ENCODE measurements around the gene SPOCK1. TPM values are rescaled to one million over a fixed set of nuclear protein-coding genes. Genes with fewer than 3 reads are reported as not detected.

The SPOCK1 gene
- total and polyA plus RNA-seq, 2 donors (not counting 3 experiments of a cell fraction or from before 2014, with no cell fraction given), result 144 to 280 TPM

- peak; percentile 54 for FAIRE-seq
- CTCF ChIA-PET, result interaction anchor here (1.0 to 10.6 kb wide), 7 partner anchors 9 to 314 kb away, joined by 3 to 172 read pairs (median 43); partner anchors contain the start of gene SPOCK1
- Histone ChIP-seq H3K4me3 (replicated peaks in 1 of 3; ENCODE audit: insufficient read depth in 1 of 3, low read depth in 1 of 3, low read length in 3 of 3) (no peak overlapping the region), H3K9me3 (replicated peaks; ENCODE audit: control insufficient read depth, insufficient read depth, low read length) (no peaks in the 10 kb centered on the region), H2AFZ (ENCODE audit: low read depth, low read length) (no peak overlapping the region), H3K27me3 (ENCODE audit: control insufficient read depth in 2 of 2, insufficient read depth in 2 of 2, low read length in 2 of 2) (no peaks in the 10 kb centered on the region), H3K27ac (ENCODE audit: insufficient read depth, low read depth, low read length) (peak overlapping the region; percentile 13), H3K79me2 (ENCODE audit: control insufficient read depth, insufficient read depth, low read length) (peaks cover 49% of the 10 kb centered on the region), H3K9ac (replicated peaks; ENCODE audit: extremely low read depth, insufficient read depth, low read length) (no peak overlapping the region), H4K20me1 (replicated peaks; ENCODE audit: control insufficient read depth, extremely low read depth, insufficient read depth, low read length) (no peaks in the 10 kb centered on the region), H3K36me3 (ENCODE audit: control insufficient read depth in 2 of 2, extremely low read depth in 1 of 2, insufficient read depth in 2 of 2, low read length in 2 of 2) (no peaks in the 10 kb centered on the region), H3K9me1 (replicated peaks; ENCODE audit: control insufficient read depth, extremely low read depth, insufficient read depth, low read length) (no peaks in the 10 kb centered on the region), H3K4me1 (ENCODE audit: control insufficient read depth, extremely low read depth, insufficient read depth, low read length) (peaks cover 55% of the 10 kb centered on the region), H3K4me2 (ENCODE audit: insufficient read depth, low read length) (peak overlapping the region; percentile 49)
- no peak for DNase-seq (ENCODE audit: low read depth, low spot score)
- POLR2A ChIA-PET, result no interaction called here
- intact Hi-C loops (cut with micrococcal nuclease) (loop anchor here (1.0 kb wide), 1 partner anchor 15 kb away; no protein-coding TSS in a partner anchor), dilution Hi-C loops (cut with MboI; ENCODE audit: extremely low pct_ligation_motif_present, low sequenced_read_pairs) (no loop called here)
- BruUV-seq (replicated peaks), result no TSS peak
- no peak for TF ChIP-seq FOS (IDR thresholded peaks at IDR 0.05; ENCODE audit: borderline replicate concordance, insufficient read depth, low read length)
- TF ChIP-seq GATA2 (IDR thresholded peaks at IDR 0.05; ENCODE audit: insufficient read depth, insufficient read length, low read depth, low read length), result peak; percentile 19
- no peak for TF ChIP-seq CTCF (IDR thresholded peaks at IDR 0.05; ENCODE audit: extremely low read depth in 1 of 2, insufficient read depth in 1 of 2, low read depth in 1 of 2, low read length in 2 of 2)
Measured at GRCh38 chr5:137346281-137346680, 152.8 kb downstream of the SPOCK1 start.

- no peak for FAIRE-seq
- intact Hi-C loops (cut with micrococcal nuclease) (no loop called here), dilution Hi-C loops (cut with MboI; ENCODE audit: extremely low pct_ligation_motif_present, low sequenced_read_pairs) (no loop called here)
- Histone ChIP-seq H3K4me2 (ENCODE audit: insufficient read depth, low read length) (no peak overlapping the region), H2AFZ (ENCODE audit: low read depth, low read length) (no peak overlapping the region), H3K4me3 (replicated peaks in 1 of 3; ENCODE audit: insufficient read depth in 1 of 3, low read depth in 1 of 3, low read length in 3 of 3) (no peak overlapping the region), H4K20me1 (replicated peaks; ENCODE audit: control insufficient read depth, extremely low read depth, insufficient read depth, low read length) (no peaks in the 10 kb centered on the region), H3K27me3 (ENCODE audit: control insufficient read depth in 2 of 2, insufficient read depth in 2 of 2, low read length in 2 of 2) (no peaks in the 10 kb centered on the region), H3K9me1 (replicated peaks; ENCODE audit: control insufficient read depth, extremely low read depth, insufficient read depth, low read length) (no peaks in the 10 kb centered on the region), H3K36me3 (ENCODE audit: control insufficient read depth in 2 of 2, extremely low read depth in 1 of 2, insufficient read depth in 2 of 2, low read length in 2 of 2) (no peaks in the 10 kb centered on the region), H3K9ac (replicated peaks; ENCODE audit: extremely low read depth, insufficient read depth, low read length) (no peak overlapping the region), H3K4me1 (ENCODE audit: control insufficient read depth, extremely low read depth, insufficient read depth, low read length) (peaks cover 55% of the 10 kb centered on the region), H3K79me2 (ENCODE audit: control insufficient read depth, insufficient read depth, low read length) (peaks cover 52% of the 10 kb centered on the region), H3K27ac (ENCODE audit: insufficient read depth, low read depth, low read length) (peak overlapping the region; percentile 25), H3K9me3 (replicated peaks; ENCODE audit: control insufficient read depth, insufficient read depth, low read length) (no peaks in the 10 kb centered on the region)
- BruUV-seq (replicated peaks), result no TSS peak
- POLR2A ChIA-PET, result no interaction called here
- TF ChIP-seq GATA2 (IDR thresholded peaks at IDR 0.05; ENCODE audit: insufficient read depth, insufficient read length, low read depth, low read length) (no peak), CTCF (IDR thresholded peaks at IDR 0.05; ENCODE audit: extremely low read depth in 1 of 2, insufficient read depth in 1 of 2, low read depth in 1 of 2, low read length in 2 of 2) (no peak), MYC (IDR thresholded peaks at IDR 0.05; ENCODE audit: low read depth, low read length) (no peak), MAX (IDR thresholded peaks at IDR 0.05; ENCODE audit: insufficient read depth, insufficient read length) (no peak), EZH2 (IDR thresholded peaks at IDR 0.05; ENCODE audit: borderline replicate concordance, low read depth, low read length, severe bottlenecking) (no peak), JUN (IDR thresholded peaks at IDR 0.05; ENCODE audit: borderline replicate concordance, insufficient read depth, insufficient read length, low read depth) (no peak), POLR2AphosphoS5 (IDR thresholded peaks at IDR 0.05; ENCODE audit: insufficient read depth, low read depth, low read length) (no peak), POLR2A (IDR thresholded peaks at IDR 0.05; ENCODE audit: low read depth, low read length) (no peak)
- CTCF ChIA-PET, result interaction anchor here (0.7 to 10.6 kb wide), 45 partner anchors 9 to 1095 kb away, joined by 3 to 172 read pairs (median 5); partner anchors contain the start of gene SPOCK1
- DNase-seq (ENCODE audit: low read depth, low spot score), result peak; percentile 14
Measured at GRCh38 chr5:137345396-137345795, 153.7 kb downstream of the SPOCK1 start.

Measured in endothelial cell of umbilical vein (primary cell).